HepG2 (cell line): ENCODE measurements around the gene GRM6. TPM values are rescaled to one million over a fixed set of nuclear protein-coding genes. Genes with fewer than 3 reads are reported as not detected.

ENCODE experiments used
- ATAC-seq: fragments of 200-7000 bp; cut with Tn5 transposase; 3 replicates; pipeline ENCODE4 v1.9.1; 2020; ENCODE audit warnings: mild to moderate bottlenecking, moderate library complexity
- BruUV-seq: library from RNA; stranded (reverse); fragments of 400-500 nt; replicated peaks from 2 replicates; lab custom pipeline; 2021; lab: Mats Ljungman, UMichigan
- CTCF ChIA-PET: fragments of 300-600 bp; formaldehyde crosslinking; extraction: SDS; loops from one replicate; lab custom pipeline; 2021; ENCODE audit warnings: low total read pairs, inconsistent platforms, low intra/inter-chr PET ratio; lab: Yijun Ruan, JAX
- POLR2A ChIA-PET: fragments of 350-600 bp; sonication (Branson Sonifier 250); formaldehyde crosslinking; loops from one replicate; lab custom pipeline; 2020; ENCODE audit warnings: antibody characterized with exemption, inconsistent platforms; lab: Yijun Ruan, JAX
- DNase-seq: peaks from one replicate; pipeline ENCODE4 v3.0.0-alpha.2; 2015; ENCODE audit warnings: low spot score
- FAIRE-seq: peaks from 3 replicates; lab custom pipeline; 2011; peaks lifted over from hg19 to GRCh38; lab: Jason Lieb, UNC
- H2AFZ ChIP-seq: one replicate; pipeline ENCODE4 v1.6.1; 2011; ENCODE audit warnings: low read length, inconsistent platforms
- H3K27ac ChIP-seq: fragments of 300-600 bp; 3 replicates; pipeline ENCODE4 v1.8.0; 2011; ENCODE audit warnings: mixed run types, mild to moderate bottlenecking, mixed read lengths, low read length, inconsistent platforms; ENCODE audit not compliant: insufficient read depth; ENCODE audit errors: extremely low read length
- H3K27me3 ChIP-seq, 2 experiments: fragments of 200-600 bp in 1 of 2; 2 replicates in 1 of 2; 3 replicates in 1 of 2; pipeline versions ENCODE4 v1.6.0 to v1.8.0; 2011; ENCODE audit warnings: low read length in 2 of 2, mild to moderate bottlenecking in 2 of 2, moderate library complexity in 2 of 2, inconsistent platforms in 1 of 2; ENCODE audit not compliant: insufficient read depth in 2 of 2, control insufficient read depth in 1 of 2
- H3K36me3 ChIP-seq, 2 experiments: fragments of 200-600 bp in 1 of 2; replicated peaks in 1 of 2; 2 replicates in 1 of 2; 3 replicates in 1 of 2; pipeline versions ENCODE4 v1.5.1 to v1.8.0; 2011; ENCODE audit warnings: low read length in 2 of 2, inconsistent platforms in 1 of 2; ENCODE audit not compliant: insufficient read depth in 2 of 2, control insufficient read depth in 1 of 2
- H3K4me1 ChIP-seq: 2 replicates; pipeline ENCODE4 v1.5.1; 2012; ENCODE audit warnings: low read length, inconsistent platforms; ENCODE audit not compliant: insufficient read depth
- H3K4me2 ChIP-seq: 2 replicates; pipeline ENCODE4 v1.6.0; 2011; ENCODE audit warnings: low read depth, low read length, inconsistent platforms
- H3K4me3 ChIP-seq, 3 experiments: fragments of 200-600 bp in 1 of 3; sonication (generic), shearing (Covaris generic) in 1 of 3; replicated peaks in 1 of 3; 2 replicates each; pipeline ENCODE4 v1.5.1; 2011 to 2016; ENCODE audit warnings: low read length in 3 of 3, inconsistent platforms in 2 of 3, low read depth in 2 of 3, mild to moderate bottlenecking in 2 of 3, control low read depth in 1 of 3, mixed read lengths in 1 of 3; ENCODE audit not compliant: insufficient read depth in 1 of 3
- H3K79me2 ChIP-seq: one replicate; pipeline ENCODE4 v1.6.1; 2011; ENCODE audit warnings: low read length, inconsistent platforms; ENCODE audit not compliant: insufficient read depth
- H3K9ac ChIP-seq: 2 replicates; pipeline ENCODE4 v1.6.0; 2011; ENCODE audit warnings: mild to moderate bottlenecking, low read depth, low read length, inconsistent platforms; ENCODE audit not compliant: insufficient read depth
- H3K9me3 ChIP-seq: 2 replicates; pipeline ENCODE4 v1.5.1; 2012; ENCODE audit warnings: mild to moderate bottlenecking, low read length
- H4K20me1 ChIP-seq: 2 replicates; pipeline ENCODE4 v1.6.0; 2011; ENCODE audit warnings: inconsistent platforms, mild to moderate bottlenecking, low read length, moderate library complexity; ENCODE audit not compliant: insufficient read depth
- GATAD2A ChIP-seq: IDR thresholded peaks from 2 replicates; pipeline ENCODE4 v1.6.1; 2016
- HNRNPL ChIP-seq: fragments of 200-400 bp; formaldehyde crosslinking; IDR thresholded peaks from 2 replicates; pipeline ENCODE4 v1.6.1; 2017; ENCODE audit warnings: mild to moderate bottlenecking, low read depth, low read length
- NFRKB ChIP-seq: fragments of 450-650 bp; IDR thresholded peaks from 2 replicates; pipeline ENCODE4 v1.6.1; 2017
- NR2F1 ChIP-seq, 2 experiments: fragments of 450-650 bp in 1 of 2; formaldehyde crosslinking in 1 of 2; IDR thresholded peaks; 2 replicates each; pipeline versions ENCODE4 v1.5.0 to v1.6.1; 2016 to 2020; ENCODE audit warnings: mild to moderate bottlenecking in 1 of 2, missing compliant biosample characterization in 1 of 2, missing genetic modification reagents in 1 of 2, moderate library complexity in 1 of 2
- POLR2G ChIP-seq: fragments of 200-400 bp; formaldehyde crosslinking; IDR thresholded peaks from 2 replicates; pipeline ENCODE4 v1.6.1; 2018; ENCODE audit warnings: mild to moderate bottlenecking, low read depth, low read length, moderate library complexity
- PRMT3 ChIP-seq: sonication (generic); formaldehyde crosslinking; IDR thresholded peaks from 2 replicates; pipeline ENCODE4 v1.8.1; 2022; ENCODE audit warnings: low read depth, mild to moderate bottlenecking, moderate library complexity, missing genetic modification reagents, borderline replicate concordance
- SIN3A ChIP-seq: IDR thresholded peaks from 2 replicates; pipeline ENCODE4 v1.6.1; 2011; ENCODE audit warnings: low read depth, mild to moderate bottlenecking, control low read depth, low read length, borderline replicate concordance
- SPEN ChIP-seq: sonication (generic); formaldehyde crosslinking; IDR thresholded peaks from 2 replicates; pipeline ENCODE4 v1.5.1; 2020; ENCODE audit warnings: low read depth, mild to moderate bottlenecking, missing genetic modification reagents
- TGIF2 ChIP-seq: IDR thresholded peaks from 2 replicates; pipeline ENCODE4 v1.6.1; 2016; ENCODE audit warnings: control low read depth, missing compliant biosample characterization
- ZMYM4 ChIP-seq: sonication (generic); formaldehyde crosslinking; IDR thresholded peaks from 2 replicates; pipeline ENCODE4 v1.8.1; 2023; ENCODE audit warnings: mild to moderate bottlenecking, missing genetic modification reagents
- ZNF263 ChIP-seq: sonication (generic); formaldehyde crosslinking; IDR thresholded peaks from 2 replicates; pipeline ENCODE4 v1.4.0; 2020; ENCODE audit warnings: missing genetic modification reagents
- ZNF772 ChIP-seq: sonication (generic); formaldehyde crosslinking; IDR thresholded peaks from 2 replicates; pipeline ENCODE4 v1.5.0; 2020; ENCODE audit warnings: mild to moderate bottlenecking, missing genetic modification reagents
- WGBS: methylation state at CpG from one replicate; pipeline ENCODE4 v1.1.6; 2017; ENCODE audit warnings: low lambda C conversion rate; 5-methylcytosine and 5-hydroxymethylcytosine counted together
- in situ Hi-C: cut with HindIII; loops from 2 replicates; pipeline ENCODE4 v1.10.0; 2017; ENCODE audit warnings: low pct_unique_long_range_greater_than_20kb; ENCODE audit not compliant: extremely low pct_ligation_motif_present
- intact Hi-C: fragments of 100-400 bp; cut with micrococcal nuclease; formaldehyde crosslinking; loops from one replicate; pipeline ENCODE4 v1.10.0; 2022; ENCODE audit not compliant: unreplicated experiment
- polyA plus RNA-seq, 8 experiments: library from polyadenylated mRNA; depleted of rRNA in 3 of 8; stranded (reverse) in 7 of 8; unstranded in 1 of 8; fragments of >200 nt; fragmentation: Illumina TruSeq in 4 of 8; extraction: Trizol in 4 of 8; gene quantifications; 2 replicates each; pipeline versions ENCODE4 v1.2.1 to v1.2.3, GENCODE V29; 2011 to 2016; ENCODE audit warnings: low read depth in 4 of 8, missing spikeins in 1 of 8, mixed read lengths in 1 of 8; ENCODE audit not compliant: insufficient read depth in 1 of 8
- total RNA-seq, 5 experiments: library from RNA; depleted of rRNA; stranded (reverse); fragments of >200 nt; fragmentation: Illumina TruSeq; extraction: Trizol; gene quantifications; 2 replicates each; pipeline ENCODE4 v1.2.3, GENCODE V29; 2016; ENCODE audit warnings: low read depth in 1 of 5
- TF ChIP-seq, protein P1 (sequence below): conservative IDR thresholded peaks from 2 replicates; pipeline ENCODE4 v1.6.1; 2018; ENCODE audit warnings: missing genetic modification reagents

The GRM6 gene
- total and polyA plus RNA-seq, 2 of the 13 experiments (the other 11 are each of a cell fraction or from before 2014, with no cell fraction given) = not detected

DNA sequence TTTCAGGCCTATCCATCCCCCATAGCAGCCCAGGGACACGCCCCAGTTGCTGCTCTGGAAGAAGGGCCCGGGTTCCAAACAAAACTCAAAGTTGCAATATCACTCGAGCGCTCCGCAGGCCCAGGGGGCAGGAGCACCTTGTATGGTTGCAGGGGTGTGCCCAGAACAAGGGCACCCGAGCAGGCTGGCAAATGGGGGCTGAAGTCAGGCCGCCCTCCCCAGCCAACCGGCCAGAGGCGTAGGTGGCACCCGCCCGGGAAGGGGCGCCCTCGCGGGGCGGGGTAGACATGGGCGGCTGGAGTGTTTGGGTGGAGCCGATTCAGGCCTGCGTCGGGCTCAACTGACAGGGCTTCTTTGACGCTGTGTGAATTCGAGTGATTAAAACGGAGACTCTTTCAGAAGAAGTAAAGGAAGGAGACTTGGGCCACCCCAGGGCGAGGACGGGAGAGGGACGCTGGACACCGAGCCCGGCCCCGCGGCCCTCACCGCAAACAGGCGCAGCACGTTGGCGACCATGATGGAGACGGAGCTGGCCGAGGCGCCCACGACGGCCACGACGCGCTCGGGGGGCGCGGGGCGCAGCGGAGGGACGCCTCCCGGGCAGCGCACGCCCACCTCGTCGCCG, 1.1 kb downstream of the GRM6 start:
- TF ChIP-seq ZNF263 (CRISPR knock-in tag) (no peak), POLR2G (no peak), PRMT3 (CRISPR knock-in tag) (no peak), ZNF772 (CRISPR knock-in tag) (no peak), SIN3A (no peak), SPEN (CRISPR knock-in tag) (no peak), NFRKB (no peak), NR2F1 (CRISPR knock-in tag; IDR thresholded peaks at IDR 0.05) (no peak), HNRNPL (no peak), GATAD2A (CRISPR knock-in tag) (no peak), ZMYM4 (CRISPR knock-in tag) (no peak), TGIF2 (CRISPR knock-in tag) (no peak)
- TF ChIP-seq, protein P1, sequence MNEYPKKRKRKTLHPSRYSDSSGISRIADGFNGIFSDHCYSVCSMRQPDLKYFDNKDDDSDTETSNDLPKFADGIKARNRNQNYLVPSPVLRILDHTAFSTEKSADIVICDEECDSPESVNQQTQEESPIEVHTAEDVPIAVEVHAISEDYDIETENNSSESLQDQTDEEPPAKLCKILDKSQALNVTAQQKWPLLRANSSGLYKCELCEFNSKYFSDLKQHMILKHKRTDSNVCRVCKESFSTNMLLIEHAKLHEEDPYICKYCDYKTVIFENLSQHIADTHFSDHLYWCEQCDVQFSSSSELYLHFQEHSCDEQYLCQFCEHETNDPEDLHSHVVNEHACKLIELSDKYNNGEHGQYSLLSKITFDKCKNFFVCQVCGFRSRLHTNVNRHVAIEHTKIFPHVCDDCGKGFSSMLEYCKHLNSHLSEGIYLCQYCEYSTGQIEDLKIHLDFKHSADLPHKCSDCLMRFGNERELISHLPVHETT (CRISPR knock-in tag) = no peak
- TF ChIP-seq, all 625 proteins: peak for 0
- in situ Hi-C loops = no loop called here

More for the DNA sequence above, 1.1 kb downstream of the GRM6 start:
- no peak for ATAC-seq
- no peaks in the 10 kb centered on the region for H3K4me1 ChIP-seq
- no peaks in the 10 kb centered on the region for H4K20me1 ChIP-seq
- H3K4me2 ChIP-seq = no peak overlapping the region
- H3K4me3 ChIP-seq = no peak overlapping the region
- no peak overlapping the region for H2AFZ ChIP-seq
- no peaks in the 10 kb centered on the region for H3K79me2 ChIP-seq
- no peak overlapping the region for H3K9ac ChIP-seq
- no peak for DNase-seq
- peaks cover 11% of the 10 kb centered on the region; the same call in 1 of the 2 replicates for H3K9me3 ChIP-seq
- H3K27ac ChIP-seq = no peak overlapping the region
- ChIA-PET POLR2A (no interaction called here), CTCF (no interaction called here)
- 76% methylated on average over 51 of the region's 53 CpGs for WGBS
- intact Hi-C loops = no loop called here
- no peak for FAIRE-seq
- H3K36me3 ChIP-seq = no peaks in the 10 kb centered on the region
- BruUV-seq = no TSS peak
- H3K27me3 ChIP-seq = no peaks in the 10 kb centered on the region; a peak in 1 of 5 replicates
